Fibroblast of mammary gland (primary cell): ENCODE data around the gene FGF22.

Source experiments
- DNase-seq: peaks from one replicate; pipeline ENCODE4 v3.0.0-alpha.2; 2010; ENCODE audit warnings: low read depth
- H3K4me3 ChIP-seq: 2 replicates; pipeline ENCODE4 v1.5.1; 2011; ENCODE audit warnings: low read depth, mild to moderate bottlenecking, low read length, moderate library complexity; ENCODE audit not compliant: control insufficient read depth
- TF ChIP-seq, protein P1 (sequence below): conservative IDR thresholded peaks from 2 replicates; pipeline ENCODE4 v1.5.1; 2011; ENCODE audit warnings: low read depth, low read length, inconsistent platforms; ENCODE audit not compliant: control insufficient read depth, insufficient read depth

Gene FGF22

DNA sequence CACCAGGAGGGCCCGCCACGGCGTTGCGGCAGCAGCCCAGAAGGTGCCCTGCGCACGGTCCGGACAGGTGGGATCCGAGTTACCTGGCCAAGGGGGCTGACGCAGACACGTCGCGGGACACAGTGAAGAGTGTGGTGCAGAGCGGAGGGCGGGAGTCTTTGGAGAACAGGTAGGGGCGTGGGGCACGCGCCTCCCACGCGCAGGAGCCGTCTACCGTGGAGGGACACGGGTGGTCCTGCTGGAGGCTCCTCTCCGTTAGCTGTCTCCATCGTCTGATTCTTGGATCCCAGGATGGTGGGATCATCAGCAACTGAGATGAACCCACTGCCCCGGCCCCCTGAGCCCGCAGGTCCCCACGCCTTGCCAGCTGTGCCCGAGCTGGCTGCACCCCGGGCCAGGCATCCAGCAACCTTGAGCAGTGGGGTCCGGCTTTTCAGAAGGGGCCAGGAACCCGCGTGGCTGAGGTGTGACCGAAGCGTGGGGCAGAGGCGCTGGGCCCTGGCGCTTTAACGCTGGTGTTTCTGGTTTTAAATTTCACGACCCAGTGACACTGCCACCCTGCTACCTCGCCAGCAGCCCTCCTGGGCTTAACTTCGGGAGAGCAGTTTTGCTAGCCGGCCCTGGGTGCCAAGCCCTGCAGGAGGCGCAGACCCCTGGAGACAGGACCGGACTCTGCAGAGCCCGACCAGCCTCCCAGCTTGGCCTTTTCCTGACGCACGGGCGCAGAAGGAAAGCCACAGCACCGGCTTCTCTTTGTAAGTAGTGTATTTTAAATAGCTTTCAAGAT is 7.3 kb downstream of the FGF22 start:
- no peak for DNase-seq
- no peak overlapping the region for H3K4me3 ChIP-seq
- TF ChIP-seq, protein P1, sequence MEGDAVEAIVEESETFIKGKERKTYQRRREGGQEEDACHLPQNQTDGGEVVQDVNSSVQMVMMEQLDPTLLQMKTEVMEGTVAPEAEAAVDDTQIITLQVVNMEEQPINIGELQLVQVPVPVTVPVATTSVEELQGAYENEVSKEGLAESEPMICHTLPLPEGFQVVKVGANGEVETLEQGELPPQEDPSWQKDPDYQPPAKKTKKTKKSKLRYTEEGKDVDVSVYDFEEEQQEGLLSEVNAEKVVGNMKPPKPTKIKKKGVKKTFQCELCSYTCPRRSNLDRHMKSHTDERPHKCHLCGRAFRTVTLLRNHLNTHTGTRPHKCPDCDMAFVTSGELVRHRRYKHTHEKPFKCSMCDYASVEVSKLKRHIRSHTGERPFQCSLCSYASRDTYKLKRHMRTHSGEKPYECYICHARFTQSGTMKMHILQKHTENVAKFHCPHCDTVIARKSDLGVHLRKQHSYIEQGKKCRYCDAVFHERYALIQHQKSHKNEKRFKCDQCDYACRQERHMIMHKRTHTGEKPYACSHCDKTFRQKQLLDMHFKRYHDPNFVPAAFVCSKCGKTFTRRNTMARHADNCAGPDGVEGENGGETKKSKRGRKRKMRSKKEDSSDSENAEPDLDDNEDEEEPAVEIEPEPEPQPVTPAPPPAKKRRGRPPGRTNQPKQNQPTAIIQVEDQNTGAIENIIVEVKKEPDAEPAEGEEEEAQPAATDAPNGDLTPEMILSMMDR, result no peak

DNA sequence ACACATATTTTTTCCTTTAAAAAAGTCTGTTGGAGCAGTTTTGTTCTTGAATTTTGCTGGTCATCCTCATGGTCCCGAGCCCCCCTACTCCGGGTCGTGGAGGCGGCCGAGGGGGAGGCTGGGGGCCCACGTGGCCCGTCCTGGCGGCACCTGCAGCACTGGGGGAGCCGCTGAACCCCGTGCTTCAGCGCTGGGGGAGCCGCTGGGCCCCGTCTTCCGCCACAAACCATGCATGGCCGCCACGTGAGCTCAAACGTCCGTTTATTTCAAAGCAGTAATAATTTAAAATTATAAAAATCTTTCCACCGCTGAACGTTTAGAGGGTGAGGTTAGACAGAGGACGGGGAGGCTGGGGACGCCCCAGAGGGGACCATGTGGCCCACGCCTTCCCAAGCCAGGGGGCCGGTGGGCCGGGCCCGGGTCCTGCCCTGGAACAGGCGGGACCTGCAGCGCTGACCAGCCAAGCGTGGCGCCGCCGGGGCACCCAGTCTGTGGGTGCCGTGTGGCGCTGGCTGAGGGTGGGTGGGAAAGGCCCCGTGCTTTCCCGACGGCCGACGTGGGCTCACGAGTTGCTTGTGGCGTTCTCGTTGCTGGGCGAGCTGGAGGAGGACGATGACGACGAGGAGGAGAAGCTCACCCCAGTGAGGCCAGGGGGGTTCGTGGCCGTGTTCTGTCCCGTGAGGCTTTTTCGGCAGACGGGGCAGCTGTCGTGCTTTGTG is 8.0 kb downstream of the FGF22 start:
- no peak for DNase-seq
- TF ChIP-seq, protein P1, result no peak
- no peak overlapping the region for H3K4me3 ChIP-seq

DNA sequence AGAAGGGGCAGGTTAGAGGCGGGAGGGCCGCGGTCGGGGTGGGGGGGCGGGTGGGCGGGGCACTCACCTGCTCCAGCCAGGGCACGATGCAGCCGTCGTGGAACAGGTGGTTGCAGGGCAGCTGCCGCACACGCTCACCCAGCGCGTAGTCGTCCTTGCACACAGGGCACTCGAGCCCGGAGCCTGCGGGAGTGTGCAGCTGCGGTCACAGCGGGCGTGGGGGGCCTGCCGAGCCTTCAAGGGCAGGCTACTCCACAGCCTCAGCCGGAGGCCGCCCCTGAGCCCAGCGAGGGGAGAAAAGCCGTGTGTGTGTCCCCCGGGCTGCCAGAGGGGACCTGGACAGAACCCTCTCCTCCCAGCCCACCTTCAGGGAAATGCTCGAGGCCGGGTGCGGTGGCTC is 8.6 kb downstream of the FGF22 start:
- TF ChIP-seq, protein P1, result no peak
- no peak overlapping the region for H3K4me3 ChIP-seq
- DNase-seq, result no peak

DNA sequence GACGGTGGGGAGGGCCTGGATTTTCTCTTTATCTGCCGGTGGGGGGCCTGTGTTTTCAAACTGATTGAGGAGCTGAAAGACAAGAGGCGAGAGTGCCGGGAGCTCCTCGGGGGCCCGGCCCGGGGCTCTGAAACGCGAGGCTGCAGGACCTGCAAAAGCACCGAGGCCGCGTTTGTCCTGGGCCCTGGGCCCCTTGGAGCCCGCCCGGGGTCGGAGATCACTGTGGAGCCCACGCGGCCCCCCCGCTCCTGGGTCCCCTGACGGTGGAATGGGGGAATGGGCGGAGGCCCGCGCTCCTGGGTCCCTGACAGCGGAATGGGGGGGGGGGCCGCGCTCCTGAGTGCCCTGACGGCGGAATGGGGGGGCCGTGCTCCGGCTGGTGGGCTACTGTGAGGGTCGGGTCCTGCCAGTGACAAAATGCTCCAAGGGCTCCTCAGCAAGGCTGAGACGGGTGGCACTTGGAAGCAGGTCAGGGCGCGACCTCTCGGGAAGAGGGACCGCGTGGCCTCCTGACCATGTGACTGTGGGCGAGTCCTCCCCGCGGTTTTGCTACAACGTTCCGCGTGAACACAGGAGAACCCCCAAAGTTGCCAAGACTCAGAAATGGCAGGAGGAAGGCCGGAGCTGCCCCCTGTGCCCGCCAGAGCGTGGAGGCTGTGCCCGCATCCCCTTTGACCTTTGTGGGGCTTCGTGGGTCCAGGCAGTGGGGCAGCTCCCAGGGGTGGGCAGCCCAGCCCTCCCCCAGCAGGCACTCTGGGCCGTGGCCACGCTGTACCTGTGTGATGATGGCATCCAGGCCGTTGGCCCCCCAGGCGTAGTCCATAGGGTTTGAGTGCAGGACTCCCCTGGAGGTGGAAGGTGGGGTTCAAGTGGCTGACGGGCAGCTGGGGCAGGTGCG is 9.5 kb downstream of the FGF22 start:
- TF ChIP-seq, protein P1, result no peak
- no peak overlapping the region for H3K4me3 ChIP-seq
- DNase-seq, result no peak

DNA sequence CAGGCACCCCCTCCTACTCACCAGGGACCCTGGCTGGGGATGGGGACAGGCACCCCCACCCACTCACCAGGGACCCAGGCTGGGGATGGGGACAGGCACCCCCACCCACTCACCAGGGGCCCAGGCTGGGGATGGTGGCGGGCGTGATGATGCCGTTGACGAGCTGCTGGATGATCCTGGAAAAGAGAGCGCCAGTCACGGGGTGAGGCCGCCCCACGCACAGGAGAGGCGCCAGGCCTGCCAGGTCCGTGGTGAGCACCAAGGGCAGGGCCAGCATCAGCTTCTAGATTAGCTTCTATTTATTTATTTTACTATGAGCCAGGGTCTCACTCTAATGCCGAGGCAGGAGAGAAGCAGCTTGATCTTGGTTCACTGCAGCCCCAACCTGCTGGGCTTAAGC is 10.4 kb downstream of the FGF22 start:
- H3K4me3 ChIP-seq, result no peak overlapping the region
- TF ChIP-seq, protein P1, result no peak
- no peak for DNase-seq

DNA sequence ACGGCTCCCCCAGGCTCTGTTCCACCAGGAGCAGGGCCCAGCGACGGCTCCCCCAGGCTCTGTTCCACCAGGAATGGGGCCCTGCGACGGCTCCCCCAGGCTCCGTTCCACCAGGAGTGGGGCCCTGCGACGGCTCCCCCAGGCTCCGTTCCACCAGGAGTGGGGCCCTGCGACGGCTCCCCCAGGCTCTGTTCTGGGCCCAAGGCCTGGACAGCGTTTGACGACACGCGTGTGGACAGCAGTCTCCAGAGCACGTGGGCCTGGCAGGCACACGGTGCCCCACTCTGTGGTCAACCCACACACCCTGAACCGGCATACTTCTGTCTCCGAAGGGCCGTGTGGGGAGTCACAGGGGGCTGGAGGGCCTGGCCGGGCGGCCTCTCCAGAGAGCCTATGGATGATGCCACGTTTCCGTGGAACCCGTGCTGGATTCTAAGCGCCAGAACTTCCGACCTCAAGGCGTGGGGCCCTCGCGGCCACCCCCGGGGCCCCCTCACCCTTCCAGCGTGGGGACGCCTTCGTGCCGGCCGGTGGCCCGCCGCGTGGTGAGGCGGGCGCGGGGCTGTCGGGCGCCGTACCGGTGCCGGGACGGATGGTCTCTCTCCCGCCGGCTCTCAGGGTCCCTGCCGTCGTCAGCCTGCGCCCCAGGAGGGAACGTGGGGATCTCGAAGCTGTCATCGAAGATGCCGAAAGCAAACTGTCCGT is 11.6 kb downstream of the FGF22 start:
- H3K4me3 ChIP-seq, result no peak overlapping the region
- no peak for DNase-seq
- TF ChIP-seq, protein P1, result no peak
